ENCODE results near the gene SDK2.

Gene SDK2

GRCh38 chr17:73654241-73654640 lies 10.0 kb upstream of the SDK2 start:
- DNase-seq (ENCODE audit: low read depth in 2 of 3, low spot score in 2 of 3), result no peak

DNA sequence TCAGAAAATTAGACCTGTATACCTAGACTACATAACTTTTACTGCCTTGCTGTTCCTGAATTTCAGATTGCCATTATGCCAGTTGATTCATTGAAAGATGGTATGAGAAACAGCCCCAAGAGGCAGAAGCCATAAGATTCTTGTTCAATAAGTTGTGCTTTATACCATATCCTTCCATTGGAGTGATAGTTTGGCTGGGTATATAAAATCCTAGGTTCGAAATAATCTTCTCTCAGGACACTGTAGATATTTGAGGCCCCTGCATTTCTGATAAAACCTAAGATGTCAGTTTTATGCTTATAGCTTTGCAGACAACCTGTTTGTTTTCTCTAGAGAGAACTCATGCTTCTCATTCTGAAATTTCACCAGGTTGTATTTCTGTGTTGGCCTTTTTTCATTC lies 9.6 kb upstream of the SDK2 start:
- no peak for DNase-seq (ENCODE audit: low read depth in 2 of 3, low spot score in 2 of 3)

- no peak for DNase-seq (ENCODE audit: low read depth in 2 of 3, low spot score in 2 of 3)
Observed at GRCh38 chr17:73652886-73653480, 8.7 kb upstream of the SDK2 start.

DNA sequence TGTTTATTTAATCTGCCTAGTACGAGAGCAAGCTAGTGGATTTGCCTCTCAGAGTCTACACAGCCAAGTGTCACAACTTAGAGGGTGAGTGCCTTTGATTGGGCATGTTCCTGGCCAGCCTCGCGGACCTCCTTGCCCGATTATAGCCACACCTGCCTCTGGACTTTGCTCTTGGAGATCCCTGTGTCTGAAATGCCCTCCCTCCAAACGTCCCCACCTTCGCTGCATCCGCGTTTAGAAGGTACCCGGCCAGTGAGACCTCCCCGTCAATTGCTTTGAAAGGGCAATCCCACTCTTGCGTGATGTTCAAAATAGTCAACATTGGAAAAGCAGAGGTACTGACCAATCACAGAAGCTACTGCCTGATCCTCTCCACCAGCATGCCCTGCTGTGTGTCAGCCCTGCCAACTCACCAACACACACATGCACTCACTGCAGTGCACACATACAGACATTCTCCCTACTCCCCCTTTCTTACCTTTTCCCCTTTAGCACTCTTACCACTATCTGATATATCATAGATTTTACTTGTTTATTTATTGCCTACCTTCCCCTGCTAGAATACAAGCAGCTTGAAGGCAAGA lies 6.5 kb upstream of the SDK2 start:
- DNase-seq (ENCODE audit: low read depth in 2 of 3, low spot score in 2 of 3), result no peak

- DNase-seq (ENCODE audit: low read depth in 2 of 3, low spot score in 2 of 3), result no peak
Observed at GRCh38 chr17:73650140-73650539, 5.9 kb upstream of the SDK2 start.

- no peak for DNase-seq (ENCODE audit: low read depth in 2 of 3, low spot score in 2 of 3)
Observed at GRCh38 chr17:73648974-73649373, 4.7 kb upstream of the SDK2 start.

GRCh38 chr17:73648543-73648820 lies 4.2 kb upstream of the SDK2 start:
- no peak for DNase-seq (ENCODE audit: low read depth in 2 of 3, low spot score in 2 of 3)

- no peak for DNase-seq (ENCODE audit: low read depth in 2 of 3, low spot score in 2 of 3)
Observed at GRCh38 chr17:73647772-73648542, 3.7 kb upstream of the SDK2 start.

DNA sequence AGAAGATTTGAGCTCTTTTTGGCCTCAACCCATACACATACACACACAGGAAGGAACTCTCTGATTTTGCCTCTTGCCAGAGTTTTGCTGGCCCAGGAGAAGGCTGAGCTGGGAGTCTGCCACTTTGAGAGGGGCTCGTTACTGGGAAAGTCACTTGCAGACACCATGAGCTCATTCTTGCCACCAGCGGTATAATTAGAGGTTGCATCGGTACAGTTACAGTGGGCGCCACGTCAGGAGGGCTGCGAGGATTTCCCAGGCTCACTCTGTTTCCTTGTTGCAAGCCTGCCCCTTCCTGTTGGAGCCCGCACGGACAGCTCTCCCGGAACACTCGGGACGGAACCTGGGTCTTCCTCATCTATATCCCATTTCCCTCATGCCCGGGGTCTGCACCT lies 3.1 kb upstream of the SDK2 start:
- no peak for DNase-seq (ENCODE audit: low read depth in 2 of 3, low spot score in 2 of 3)

GRCh38 chr17:73646409-73647300 lies 2.4 kb upstream of the SDK2 start:
- no peak for DNase-seq (ENCODE audit: low read depth in 2 of 3, low spot score in 2 of 3)

GRCh38 chr17:73645050-73645871 lies 1.0 kb upstream of the SDK2 start:
- DNase-seq (ENCODE audit: low read depth in 2 of 3, low spot score in 2 of 3), result no peak

DNA sequence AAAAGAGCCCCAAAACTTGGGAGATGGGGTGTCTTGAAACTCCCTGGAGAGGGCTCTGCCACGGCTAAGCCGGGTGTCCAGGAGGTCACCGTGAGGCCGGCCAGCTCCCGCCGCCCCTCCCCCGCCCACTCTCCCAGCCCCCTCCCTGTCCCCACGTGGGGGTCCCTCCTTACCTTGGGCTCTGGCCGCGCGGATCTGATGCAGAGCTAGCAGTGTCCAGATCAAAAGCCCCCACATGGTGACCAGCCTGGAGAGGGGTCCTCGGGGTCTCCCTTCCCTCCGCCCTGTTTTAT lies 447 bp downstream of the SDK2 start:
- DNase-seq (ENCODE audit: low read depth in 2 of 3, low spot score in 2 of 3), result no peak

DNA sequence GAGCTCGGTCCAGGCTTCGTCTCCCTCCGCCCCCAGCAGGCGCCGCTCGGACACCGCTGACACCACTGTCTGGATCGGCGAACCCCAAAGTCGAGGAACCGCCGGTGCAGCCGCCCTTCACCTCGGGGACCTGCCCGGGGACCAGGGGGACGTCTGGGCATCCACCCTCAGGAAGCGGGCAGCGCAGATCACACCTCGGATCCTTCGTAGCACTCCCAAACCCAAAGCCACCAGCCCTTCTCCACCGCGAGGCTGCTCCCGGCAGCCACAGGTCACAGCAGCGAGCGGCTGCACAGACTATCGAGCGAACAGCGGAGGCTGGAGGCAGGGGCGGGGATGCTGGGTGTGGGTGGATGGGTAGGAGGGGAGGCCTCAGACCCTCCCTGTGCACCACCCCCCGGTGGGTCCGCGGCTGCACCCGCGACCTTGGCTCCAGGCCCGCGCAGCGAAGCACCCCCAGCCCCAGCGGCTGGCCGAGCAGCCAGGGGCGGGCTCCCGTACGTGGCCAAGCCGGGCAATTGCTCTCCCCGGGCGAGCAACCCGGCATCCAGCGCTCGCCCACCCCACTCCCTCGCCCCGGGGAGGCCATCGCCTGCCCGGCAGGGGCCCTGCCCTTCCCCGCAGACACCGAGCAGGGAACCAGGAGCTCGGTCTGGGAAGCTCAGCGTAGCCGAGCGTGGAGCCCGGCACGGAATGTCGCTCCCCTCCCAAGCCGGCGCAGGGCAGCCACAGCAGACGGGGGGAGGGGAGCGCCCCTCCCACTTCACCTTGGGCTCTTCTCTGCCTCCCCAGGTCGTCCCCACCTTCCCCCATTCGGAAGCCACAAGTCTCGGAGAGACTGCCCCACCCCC lies 1.0 kb downstream of the SDK2 start:
- no peak for DNase-seq (ENCODE audit: low read depth in 2 of 3, low spot score in 2 of 3)

DNA sequence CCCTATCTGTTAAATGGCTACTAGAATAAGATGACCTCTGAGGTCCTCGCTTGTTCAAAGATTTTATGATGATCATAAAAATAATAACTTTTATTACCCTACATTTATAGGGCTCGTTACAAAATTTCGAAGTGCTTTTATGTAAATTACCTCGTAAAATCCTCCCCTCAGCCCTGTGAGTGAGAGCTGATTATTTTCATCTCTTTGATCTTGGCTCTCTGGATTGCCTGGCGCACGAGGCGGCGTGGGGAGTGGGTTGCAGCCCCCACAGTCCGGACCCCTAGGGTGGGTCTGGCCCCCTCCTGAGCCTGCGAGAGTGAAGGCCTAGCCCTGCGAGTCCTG lies 1.6 kb downstream of the SDK2 start:
- no peak for DNase-seq (ENCODE audit: low read depth in 2 of 3, low spot score in 2 of 3)

GRCh38 chr17:73641826-73642600 lies 2.2 kb downstream of the SDK2 start:
- DNase-seq (ENCODE audit: low read depth in 2 of 3, low spot score in 2 of 3), result no peak

DNA sequence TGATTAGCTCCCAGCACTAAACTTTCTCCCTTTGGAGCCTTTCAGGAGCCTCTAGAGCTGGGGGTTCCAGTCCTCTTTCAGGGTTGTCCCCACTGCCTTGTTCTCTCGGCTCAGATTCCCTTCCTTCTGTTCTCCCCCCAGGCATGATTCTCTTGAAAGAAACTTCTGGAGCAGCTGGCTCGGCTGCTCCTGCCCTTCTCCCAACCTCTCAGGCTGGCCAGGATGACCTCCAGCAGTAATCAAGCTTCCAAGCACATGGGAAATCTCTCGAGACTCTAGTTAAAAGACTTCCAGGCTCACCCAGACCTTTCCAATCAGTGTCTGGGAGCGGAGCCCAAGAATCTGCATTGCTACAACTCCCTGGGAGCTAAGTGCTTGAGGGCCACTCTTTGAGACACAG lies 3.6 kb downstream of the SDK2 start:
- DNase-seq (ENCODE audit: low read depth in 2 of 3, low spot score in 2 of 3), result no peak

DNA sequence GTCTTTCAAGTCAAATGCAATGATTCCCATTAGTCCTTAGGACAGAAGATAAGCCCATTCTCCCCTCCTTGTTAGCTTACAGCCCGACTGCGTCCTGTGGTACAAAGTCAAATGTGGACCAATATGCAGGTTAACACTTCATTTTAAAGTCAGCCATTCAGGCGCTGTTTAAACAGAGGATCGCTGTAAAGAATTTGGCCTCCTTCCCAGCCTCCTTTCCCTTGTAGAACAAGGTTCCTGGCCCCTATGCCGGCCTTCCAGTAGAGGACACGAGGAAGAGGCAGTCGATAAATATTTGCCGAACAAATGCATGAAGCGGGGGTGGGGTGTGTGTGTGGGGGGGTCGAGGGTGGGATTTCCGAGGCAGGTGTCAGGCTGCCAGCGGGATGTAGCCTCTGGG lies 4.3 kb downstream of the SDK2 start:
- DNase-seq (ENCODE audit: low read depth in 2 of 3, low spot score in 2 of 3), result no peak

- DNase-seq (ENCODE audit: low read depth in 2 of 3, low spot score in 2 of 3), result no peak
Observed at GRCh38 chr17:73639322-73639721, 4.9 kb downstream of the SDK2 start.

DNA sequence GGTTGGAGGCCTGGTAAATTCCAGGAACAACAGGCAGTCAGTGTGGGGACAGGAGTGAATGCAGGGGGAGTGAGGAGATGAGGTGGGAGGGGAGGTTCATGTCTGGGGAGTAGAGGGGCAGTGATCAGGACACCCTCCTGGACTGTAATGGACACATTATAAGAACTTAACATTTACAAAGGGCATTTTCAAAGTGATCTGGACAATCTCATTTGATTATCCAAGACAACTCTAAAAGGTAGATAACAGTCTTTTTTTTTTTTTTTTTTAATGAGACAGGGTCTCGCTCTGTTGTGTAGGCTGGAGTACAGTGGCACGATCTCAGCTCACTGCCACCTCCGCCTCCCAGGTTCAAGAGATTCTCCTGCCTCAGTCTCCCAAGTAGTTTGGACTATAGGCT lies 5.7 kb downstream of the SDK2 start:
- DNase-seq (ENCODE audit: low read depth in 2 of 3, low spot score in 2 of 3), result no peak

DNA sequence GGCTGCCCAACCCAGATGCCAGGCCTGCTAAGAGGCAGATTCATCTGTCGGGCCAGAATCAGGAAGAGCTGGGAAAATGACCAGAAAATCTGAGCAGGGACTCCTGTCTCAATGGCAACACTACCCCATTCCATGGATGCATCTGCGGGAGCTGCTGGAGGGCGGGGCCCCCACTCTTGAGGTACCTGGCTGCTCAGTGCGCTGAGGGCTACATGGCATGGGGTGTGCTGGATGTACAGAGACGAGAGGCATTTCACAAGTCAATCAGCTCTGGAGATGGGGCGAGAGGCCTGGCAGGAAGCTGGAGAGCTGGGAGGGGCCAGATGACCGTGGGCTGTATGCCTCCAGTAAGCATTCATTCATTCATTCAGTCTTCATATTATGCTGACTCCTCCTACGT lies 6.4 kb downstream of the SDK2 start:
- no peak for DNase-seq (ENCODE audit: low read depth in 2 of 3, low spot score in 2 of 3)

All from activated CD8-positive, alpha-beta memory T cell treated with anti-CD3 and anti-CD28 coated beads for 48 hours (primary cell).